Measurements from ENCODE around the gene OR2K2.
"Not testable (repeated sequence)": the region's sequence is repeated elsewhere in the genome, so short reads cannot be mapped to it uniquely, and the experiment has no call there.

The OR2K2 gene

DNA sequence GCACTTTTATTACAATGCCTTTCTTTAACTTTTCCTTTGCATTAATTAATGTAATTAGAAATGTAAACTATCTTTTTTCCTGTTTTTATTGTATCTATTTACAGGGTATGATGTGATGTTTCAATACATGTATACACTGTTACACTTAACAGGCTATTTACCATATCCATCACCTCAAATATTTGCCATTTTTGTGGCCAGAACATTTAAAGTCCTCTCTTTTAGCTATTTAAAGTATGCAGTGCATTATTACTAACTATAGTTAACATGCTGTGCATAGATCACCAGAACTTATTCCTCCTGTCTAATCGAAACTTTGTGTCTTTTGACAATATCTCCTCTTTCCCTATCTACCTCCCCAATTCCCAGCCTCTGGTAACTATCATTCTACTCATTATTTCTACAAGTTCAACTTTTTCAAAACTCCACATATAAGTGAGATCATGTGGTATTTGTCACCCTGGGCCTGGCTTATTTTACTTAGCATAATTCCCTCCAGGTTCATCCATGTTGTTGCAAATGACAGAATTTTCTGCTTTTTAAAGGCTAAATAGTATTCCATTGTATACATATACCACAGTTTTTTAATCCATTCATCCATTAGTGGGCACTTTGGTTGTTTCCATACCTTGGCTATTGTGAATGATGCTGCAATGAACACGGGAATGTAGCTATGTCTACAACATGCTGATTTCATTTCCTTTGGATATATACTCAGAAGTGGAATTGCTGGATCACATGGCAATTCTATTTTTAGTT, 32.8 kb downstream of the OR2K2 start:
- no peak for DNase-seq

DNA sequence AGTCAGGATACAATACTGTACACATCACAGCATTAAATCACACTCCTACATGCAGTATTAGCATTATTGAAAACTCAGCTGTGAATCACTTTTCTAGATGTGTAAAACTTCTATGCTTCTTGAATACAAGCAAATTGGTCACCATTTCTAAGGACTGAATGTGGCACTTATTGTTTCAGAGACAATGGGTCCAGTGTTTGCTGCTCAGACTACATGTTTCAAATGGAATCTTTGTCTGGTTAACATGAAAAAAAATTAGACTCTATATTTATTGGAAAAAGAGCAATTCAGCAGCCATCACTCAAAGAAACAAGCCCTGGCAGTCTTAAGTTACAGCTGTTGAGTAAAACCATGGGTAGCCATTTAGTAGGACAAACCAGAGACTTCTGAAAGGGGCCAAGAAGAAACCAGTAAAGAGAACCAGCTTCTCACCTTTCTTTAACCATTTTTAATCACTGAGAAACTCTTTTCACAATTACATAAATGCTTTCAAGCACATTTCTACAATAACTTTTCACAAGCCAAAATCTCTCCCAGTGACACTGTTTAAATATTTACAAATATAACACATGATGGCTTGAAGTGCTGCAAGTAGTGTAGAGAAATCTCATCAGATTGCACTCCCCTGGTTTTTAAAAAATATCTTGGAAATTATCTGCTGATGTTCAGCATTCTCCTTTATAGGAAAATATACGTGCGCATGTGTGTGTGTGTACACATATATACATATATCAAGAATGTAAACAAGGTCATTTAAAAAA, 35.2 kb downstream of the OR2K2 start:
- DNase-seq: peak; percentile 79

DNA sequence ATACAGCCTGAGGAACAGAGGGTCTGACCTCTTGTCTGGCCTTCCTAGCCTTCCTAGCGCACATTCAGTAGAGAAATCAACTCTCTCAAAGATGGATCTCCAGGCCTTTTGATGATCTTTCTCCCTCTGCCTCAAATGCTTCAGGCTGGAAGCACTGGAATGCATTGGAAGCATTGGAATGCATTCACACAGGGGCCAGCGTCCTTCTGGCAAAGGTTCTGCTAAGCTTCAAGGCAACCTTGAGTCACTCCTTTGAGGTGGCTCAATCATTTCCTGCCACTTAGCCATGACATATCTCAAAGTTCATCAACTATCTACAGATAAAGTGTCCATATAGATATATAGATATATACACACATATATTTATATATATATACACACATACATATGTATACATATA, 42.9 kb downstream of the OR2K2 start:
- no peak for DNase-seq

DNA sequence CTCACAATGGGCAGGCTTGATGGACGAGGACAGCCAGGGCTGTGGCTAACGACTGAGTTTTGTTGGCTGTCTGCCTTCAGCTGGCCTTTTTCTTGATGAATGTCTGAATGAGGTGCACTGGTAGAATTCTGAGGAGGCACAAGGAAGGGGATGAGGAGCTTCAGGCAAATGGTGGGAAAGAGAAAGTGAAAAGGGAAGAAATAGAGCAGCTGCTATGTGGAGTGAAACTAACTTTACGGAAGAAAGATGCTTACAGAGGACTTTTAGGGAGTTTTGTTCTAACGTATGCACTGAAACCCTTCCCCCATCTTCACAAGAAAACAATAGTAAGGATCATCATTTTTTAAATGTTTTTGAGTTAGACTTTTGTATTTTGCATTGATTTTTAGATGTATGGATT, 45.3 kb downstream of the OR2K2 start:
- no peak for DNase-seq

DNA sequence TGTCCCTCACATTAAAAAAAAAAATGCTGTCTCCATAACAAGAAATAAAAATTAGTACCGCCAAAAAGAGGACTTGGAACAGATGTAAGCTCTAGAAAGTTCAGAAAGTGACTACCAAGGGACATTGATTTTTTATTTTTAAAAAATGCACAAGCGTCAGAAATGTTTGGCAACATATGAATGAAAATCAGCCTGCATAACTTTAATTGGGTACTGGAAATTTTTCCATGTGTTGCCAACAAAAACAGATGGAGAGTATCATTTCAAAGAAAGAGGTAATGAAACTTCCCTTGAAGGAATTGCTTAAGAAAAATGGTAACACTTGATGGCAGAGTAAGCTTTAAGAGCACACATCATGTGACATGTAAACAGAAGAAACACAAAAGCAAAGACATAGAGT, 47.2 kb downstream of the OR2K2 start:
- DNase-seq: no peak

DNA sequence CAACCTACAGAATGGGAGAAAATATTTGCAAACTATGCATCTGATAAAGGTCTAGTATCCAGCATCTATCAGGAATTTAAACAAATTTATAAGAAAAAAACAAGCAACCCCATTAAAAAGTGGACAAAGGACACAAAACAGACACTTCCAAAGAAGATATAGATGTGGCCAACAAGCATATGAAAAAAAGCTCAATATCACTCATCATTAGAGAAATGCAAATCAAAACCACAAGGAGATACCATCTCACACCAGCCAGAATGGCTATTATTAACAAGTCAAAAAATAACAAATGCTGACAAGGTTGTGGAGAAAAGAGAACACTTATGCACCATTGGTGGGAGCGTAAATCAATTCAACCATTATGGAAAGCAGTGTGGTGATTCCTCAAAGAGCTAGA, 49.2 kb downstream of the OR2K2 start:
- not testable (repeated sequence) for DNase-seq

Data from midbrain (tissue), 1 donor.